Stimulated activated naive CD4-positive, alpha-beta T cell (primary cell): ENCODE results near the gene NDUFS6.
A peak's percentile ranks its signal among the peaks of the same experiment; 100 is the strongest.
"Not testable (repeated sequence)": the region's sequence is repeated elsewhere in the genome, so short reads cannot be mapped to it uniquely, and the experiment has no call there.

Source experiments
- DNase-seq, 6 experiments: peaks; one replicate each; lab custom pipeline; 2025; lab: John Stamatoyannopoulos, UW

Gene NDUFS6

DNA sequence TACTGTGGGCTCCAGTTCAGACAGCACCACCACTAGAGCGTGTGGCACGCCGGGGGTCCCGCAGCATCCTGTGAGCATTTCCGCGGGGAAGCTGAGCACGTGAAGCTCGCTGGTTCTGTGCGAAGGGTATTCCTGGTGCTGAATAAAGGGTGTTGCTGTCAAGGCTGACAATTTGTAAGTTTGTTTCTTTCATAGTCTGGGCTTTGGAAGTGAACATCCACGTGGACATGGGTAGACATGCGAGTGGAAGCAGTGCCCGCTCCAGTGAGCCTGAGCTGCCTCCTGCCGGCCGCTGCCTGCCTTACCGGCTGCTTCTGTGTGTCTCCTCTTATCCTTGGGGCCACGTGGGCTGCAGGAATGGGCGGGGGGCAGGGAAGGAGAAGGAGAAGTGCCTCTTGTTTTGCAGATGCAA lies 14.7 kb downstream of the NDUFS6 start:
- no peak for DNase-seq

- not testable (repeated sequence) for DNase-seq
Observed at GRCh38 chr5:1816495-1817089, 15.4 kb downstream of the NDUFS6 start.

DNA sequence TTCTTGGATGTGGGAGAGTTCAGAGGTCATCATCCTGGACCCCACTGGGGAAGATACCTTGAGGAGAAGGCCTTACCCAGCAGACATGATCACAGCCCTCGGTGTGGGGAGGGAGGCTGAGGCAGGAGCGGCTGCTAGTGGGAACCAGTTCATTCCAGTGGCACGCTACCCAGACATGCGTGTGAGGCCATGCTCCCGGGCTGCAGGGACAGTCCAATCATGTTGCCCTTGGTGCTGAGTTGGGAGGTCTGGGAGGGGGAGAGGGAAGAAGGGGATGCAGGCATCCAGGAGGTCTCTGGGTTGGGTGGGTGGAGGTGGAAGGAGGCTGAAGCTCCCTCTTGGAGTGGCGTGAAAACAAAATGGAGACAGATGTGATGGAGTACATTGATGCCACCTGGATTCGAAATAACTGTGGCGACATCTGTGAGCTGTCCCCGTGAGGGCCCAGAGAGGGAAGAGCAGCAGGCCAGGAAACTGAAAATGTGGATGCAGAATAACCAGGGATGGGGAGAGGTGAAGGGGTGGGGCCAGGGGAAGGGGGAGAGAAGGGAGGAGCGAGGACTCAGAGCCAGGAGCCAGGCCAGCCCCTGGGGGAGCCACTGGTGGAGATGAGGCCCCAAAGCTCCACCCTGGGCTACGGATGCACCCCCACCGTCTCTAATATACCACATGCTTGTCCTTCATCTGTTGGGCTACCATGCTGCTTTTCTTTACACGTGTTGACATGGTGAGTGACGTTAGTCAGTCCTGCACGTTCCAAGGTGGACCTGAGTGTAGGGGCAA lies 16.2 kb downstream of the NDUFS6 start:
- DNase-seq, result no peak

DNA sequence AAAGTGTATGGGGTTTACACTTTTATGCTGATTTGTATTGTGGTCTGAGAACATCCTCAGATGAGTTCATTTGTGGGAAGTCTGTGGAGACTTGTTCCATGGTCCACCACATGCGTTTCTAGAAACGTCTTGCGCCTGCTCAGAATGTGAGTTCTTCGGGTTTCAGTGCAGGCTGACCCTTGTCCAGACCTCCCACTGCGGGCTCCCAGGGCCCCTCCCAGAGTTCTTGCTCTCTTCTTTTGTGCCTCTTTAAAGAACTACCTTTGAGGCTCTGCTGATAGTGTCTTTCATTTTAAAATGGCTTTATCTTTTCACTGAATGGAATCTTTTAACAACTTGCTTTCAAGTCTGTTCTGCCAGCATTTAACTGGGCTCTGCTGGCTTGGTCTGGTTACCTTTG lies 17.6 kb downstream of the NDUFS6 start:
- DNase-seq, result no peak

- DNase-seq, result no peak
Observed at GRCh38 chr5:1819458-1819857, 18.3 kb downstream of the NDUFS6 start.

- DNase-seq, result no peak
Observed at GRCh38 chr5:1820381-1820780, 19.2 kb downstream of the NDUFS6 start.

DNA sequence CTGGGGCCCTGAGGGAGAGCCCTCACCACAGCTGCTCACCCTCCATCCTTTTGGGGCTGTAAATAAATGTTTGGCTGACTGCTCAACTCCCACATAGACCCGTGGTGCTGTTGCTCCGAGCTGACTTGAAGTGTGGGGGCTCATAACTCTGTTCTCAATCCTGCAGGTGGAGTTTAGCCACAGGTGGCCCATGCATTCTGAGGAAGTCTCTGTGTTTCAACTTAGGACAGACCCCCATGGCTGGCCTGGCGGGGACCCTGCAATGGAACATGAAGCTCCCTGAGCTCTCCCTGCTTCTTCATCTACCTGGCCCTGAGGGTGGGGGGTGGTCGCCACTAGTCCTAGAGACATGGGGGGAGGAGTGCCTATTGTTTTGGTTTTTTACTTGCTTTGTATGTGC lies 19.7 kb downstream of the NDUFS6 start:
- DNase-seq, result no peak

GRCh38 chr5:1821862-1822261 lies 20.7 kb downstream of the NDUFS6 start:
- DNase-seq, result no peak

DNA sequence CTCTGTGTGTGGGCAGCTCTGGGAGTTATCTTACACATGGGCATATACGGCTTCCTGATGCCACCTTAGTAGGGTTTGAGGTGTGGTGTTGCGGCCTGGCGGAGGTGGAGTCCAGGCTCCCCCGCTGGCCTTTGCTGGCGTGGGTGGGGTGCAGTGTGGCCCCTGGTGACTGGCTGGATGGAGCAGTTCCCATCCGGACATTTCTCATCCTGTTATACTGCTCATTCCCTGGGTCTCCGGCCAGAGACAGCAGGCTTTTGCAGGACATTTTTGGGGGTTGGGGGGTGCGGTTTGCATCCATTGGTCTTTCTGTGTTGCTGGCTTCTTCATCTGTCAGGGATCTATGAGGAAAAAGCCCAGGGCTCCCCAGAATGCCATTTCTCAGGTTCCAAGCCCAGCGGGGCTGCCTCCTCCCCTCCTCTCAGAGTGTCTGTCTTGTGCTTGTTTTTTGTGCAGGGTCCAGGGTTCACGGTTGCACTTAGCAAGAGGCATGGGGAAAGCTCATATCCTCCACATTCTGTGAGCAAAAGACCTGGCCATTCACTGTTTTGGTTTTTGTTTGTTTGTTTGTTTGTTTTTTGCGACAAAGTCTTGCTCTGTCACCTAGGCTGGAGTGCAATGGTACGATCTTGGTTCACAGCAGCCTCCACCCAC lies 22.3 kb downstream of the NDUFS6 start:
- DNase-seq, result no peak

- DNase-seq, result no peak
Observed at GRCh38 chr5:1824109-1824821, 23.1 kb downstream of the NDUFS6 start.

GRCh38 chr5:1824903-1825841 lies 24.0 kb downstream of the NDUFS6 start:
- DNase-seq, result no peak

DNA sequence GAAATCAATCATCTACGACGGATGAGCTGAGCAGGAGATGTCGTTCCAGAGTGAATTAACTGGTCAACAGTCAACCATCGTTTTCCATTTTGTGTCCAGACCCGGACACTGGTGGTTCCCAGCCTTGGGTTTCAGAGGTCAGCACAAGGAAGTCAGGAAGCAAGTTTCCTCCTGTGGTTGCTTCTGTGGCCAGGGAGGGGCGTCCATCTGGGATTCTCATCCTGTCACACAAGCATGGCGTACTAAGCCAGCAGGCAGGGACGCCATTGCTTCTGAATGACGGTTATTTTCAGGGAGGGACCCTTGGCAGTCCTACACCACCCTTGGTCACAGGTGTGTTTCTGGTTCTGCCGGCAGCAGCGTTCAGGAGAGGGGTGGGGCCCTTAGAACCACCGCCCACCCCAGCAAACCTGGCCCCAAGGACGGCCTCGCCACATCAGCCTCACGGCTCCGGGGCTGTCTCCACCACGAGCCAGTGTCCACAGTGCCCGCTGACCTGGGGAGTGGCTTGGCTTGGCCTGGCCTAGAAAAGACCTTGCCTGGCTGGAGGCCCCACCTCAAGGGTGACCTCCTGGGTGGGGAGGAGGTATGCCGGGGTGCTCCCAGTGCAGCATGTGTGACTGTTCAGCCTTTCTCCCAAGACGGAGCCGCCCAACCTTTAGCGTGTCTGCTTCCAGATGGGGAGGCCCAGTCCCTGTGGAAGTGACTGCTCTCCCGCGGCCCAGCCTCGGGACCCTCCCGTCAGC lies 25.2 kb downstream of the NDUFS6 start:
- no peak for DNase-seq

- no peak for DNase-seq
Observed at GRCh38 chr5:1827025-1827885, 26.0 kb downstream of the NDUFS6 start.

DNA sequence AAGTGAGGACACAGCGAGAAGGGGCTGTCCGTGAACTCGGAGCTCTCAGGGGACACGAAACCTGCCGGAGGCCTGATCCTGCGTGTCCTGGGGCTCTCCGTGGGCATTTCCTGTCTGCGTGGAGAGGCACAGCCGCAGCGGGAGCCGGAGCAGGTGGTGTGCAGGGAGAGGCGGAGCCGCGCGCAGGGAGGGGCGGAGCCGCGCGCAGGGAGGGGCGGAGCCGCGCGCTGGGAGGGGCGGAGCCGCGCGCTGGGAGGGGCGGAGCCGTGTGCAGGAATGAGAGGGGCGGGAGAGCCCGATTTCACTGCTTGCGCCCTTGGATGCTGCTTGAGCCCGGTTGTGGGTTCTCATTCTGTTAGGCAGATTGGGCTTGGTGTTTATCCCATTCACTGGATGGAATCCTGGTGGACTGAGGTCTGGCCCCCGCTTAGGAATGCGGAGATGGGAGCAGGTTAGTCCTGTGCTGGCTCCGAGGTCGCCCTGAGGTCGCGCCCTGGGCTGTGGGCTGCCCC lies 26.7 kb downstream of the NDUFS6 start:
- peak in 3 of 6 experiments; percentile 30 to 35 (median 32) for DNase-seq

DNA sequence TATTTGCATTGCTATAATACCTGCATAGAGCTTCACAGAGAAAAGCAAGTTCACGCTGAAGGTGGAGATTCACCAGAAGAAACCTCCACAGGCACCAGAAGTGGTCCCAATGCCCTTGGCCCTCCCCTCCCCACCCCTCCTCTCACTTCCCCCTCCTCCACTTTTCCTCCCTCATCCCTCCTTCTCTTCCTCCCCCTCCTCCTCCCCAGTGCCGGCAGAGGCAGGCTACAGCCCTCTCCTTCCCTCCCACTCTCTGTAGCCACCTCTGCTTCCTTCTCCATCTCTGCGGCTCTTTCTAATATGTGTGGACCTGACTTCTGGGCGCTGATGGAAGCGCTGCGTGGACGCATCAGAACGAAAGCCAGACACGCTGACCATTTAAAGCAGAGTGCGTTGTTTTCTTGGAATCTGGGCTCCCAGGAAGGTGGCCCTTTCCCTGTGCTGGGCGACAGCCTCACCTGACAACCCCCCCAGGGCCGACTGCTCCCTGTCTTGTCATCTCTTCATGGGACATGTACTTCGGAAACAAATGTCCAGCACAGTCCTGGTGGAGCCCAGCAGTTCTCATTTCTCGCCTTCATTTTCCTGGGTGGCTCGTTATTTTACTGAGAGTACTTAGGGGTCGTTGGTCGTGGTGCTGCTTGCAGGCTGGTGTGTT lies 29.5 kb downstream of the NDUFS6 start:
- no peak for DNase-seq

- no peak for DNase-seq
Observed at GRCh38 chr5:1831257-1831656, 30.1 kb downstream of the NDUFS6 start.

DNA sequence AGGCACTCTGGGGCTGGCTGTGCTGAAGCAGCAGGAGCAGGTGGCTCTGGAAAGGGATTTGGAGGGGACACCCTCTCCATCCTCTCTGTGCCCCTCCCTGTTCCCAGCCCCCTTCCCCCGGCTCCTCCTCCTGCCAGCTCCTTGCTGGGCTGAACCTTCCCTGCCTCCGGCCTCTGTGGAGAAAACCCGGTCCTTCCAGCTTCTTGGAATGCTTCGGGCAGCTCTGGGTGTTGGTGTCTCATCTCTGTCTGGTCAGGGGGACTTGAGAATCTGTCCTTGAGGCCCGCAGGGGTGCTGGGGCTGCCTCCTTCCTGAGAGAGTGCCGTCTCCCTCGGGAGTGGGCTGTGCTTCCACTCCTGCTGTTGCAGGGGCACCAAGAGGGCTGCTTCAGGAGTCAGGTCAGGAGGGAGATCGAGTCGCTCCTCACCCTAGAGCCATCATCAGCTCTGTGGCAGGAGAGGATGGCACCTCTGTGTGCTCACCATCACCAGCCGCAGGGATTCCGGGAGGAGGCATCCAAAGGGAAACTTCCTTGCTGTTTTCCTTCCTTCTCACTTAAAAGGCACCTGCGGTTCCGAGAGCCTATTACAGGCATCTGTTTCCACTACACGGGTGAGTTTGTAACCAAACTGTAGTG lies 30.6 kb downstream of the NDUFS6 start:
- no peak for DNase-seq

- DNase-seq, result no peak
Observed at GRCh38 chr5:1832511-1833250, 31.5 kb downstream of the NDUFS6 start.
